ENCODE data around the gene HGS.
"Not testable (repeated sequence)": the region's sequence is repeated elsewhere in the genome, so short reads cannot be mapped to it uniquely, and the experiment has no call there.

Gene HGS

GRCh38 chr17:81717049-81717765 is 33.4 kb downstream of the HGS start:
- no peak for DNase-seq (ENCODE audit: low spot score)

- no peak for DNase-seq (ENCODE audit: low spot score)
Measured at GRCh38 chr17:81717766-81718089, 33.9 kb downstream of the HGS start.

- DNase-seq (ENCODE audit: low spot score): no peak
Measured at GRCh38 chr17:81719410-81720266, 35.8 kb downstream of the HGS start.

GRCh38 chr17:81720267-81721071 is 36.7 kb downstream of the HGS start:
- no peak for DNase-seq (ENCODE audit: low spot score)

GRCh38 chr17:81722184-81723120 is 38.6 kb downstream of the HGS start:
- DNase-seq (ENCODE audit: low spot score): no peak

- no peak for DNase-seq (ENCODE audit: low spot score)
Measured at GRCh38 chr17:81723651-81724209, 39.9 kb downstream of the HGS start.

- no peak for DNase-seq (ENCODE audit: low spot score)
Measured at GRCh38 chr17:81725439-81725838, 41.6 kb downstream of the HGS start.

GRCh38 chr17:81726004-81726403 is 42.2 kb downstream of the HGS start:
- no peak for DNase-seq (ENCODE audit: low spot score)

GRCh38 chr17:81727324-81728031 is 43.7 kb downstream of the HGS start:
- DNase-seq (ENCODE audit: low spot score): no peak

GRCh38 chr17:81733507-81734404 is 49.9 kb downstream of the HGS start:
- peak; percentile 98 for DNase-seq (ENCODE audit: low spot score)

GRCh38 chr17:81734405-81735263 is 50.8 kb downstream of the HGS start:
- DNase-seq (ENCODE audit: low spot score): no peak

- peak; percentile 90 for DNase-seq (ENCODE audit: low spot score)
Measured at GRCh38 chr17:81735264-81736102, 51.7 kb downstream of the HGS start.

- no peak for DNase-seq (ENCODE audit: low spot score)
Measured at GRCh38 chr17:81737947-81738800, 54.4 kb downstream of the HGS start.

GRCh38 chr17:81738801-81739393 is 55.1 kb downstream of the HGS start:
- DNase-seq (ENCODE audit: low spot score): no peak

- DNase-seq (ENCODE audit: low spot score): not testable (repeated sequence)
Measured at GRCh38 chr17:81739593-81739992, 55.8 kb downstream of the HGS start.

- DNase-seq (ENCODE audit: low spot score): no peak
Measured at GRCh38 chr17:81740395-81740961, 56.7 kb downstream of the HGS start.
